Brain microvascular endothelial cell (primary cell): ENCODE data around the gene NOP16.

Source experiments
- DNase-seq: peaks from one replicate; pipeline ENCODE4 v3.0.0-alpha.2; 2020
- H3K27ac ChIP-seq: fragments of 250-450 bp; sonication (Bioruptor Pico); 2 replicates; pipeline ENCODE4 v1.5.1; 2020; ENCODE audit warnings: mild to moderate bottlenecking, moderate library complexity
- H3K27me3 ChIP-seq: fragments of 250-450 bp; sonication (Bioruptor Pico); replicated peaks from 2 replicates; pipeline ENCODE4 v1.5.1; 2020; ENCODE audit warnings: mild to moderate bottlenecking
- H3K36me3 ChIP-seq: fragments of 250-450 bp; sonication (Bioruptor Pico); replicated peaks from 2 replicates; pipeline ENCODE4 v1.5.1; 2020; ENCODE audit warnings: mild to moderate bottlenecking
- H3K4me3 ChIP-seq: 2 replicates; pipeline ENCODE4 v1.5.1; 2011; ENCODE audit warnings: low read depth, mild to moderate bottlenecking, control low read depth, low read length, moderate library complexity
- CTCF ChIP-seq: IDR thresholded peaks from 2 replicates; pipeline ENCODE4 v1.5.1; 2011; ENCODE audit warnings: low read depth, mild to moderate bottlenecking, moderate library complexity, low read length, control low read depth, inconsistent platforms; ENCODE audit errors: missing control alignments
- in situ Hi-C: cut with HindIII; loops from 2 replicates; pipeline ENCODE4 v1.10.0; 2017; ENCODE audit warnings: low sequenced_read_pairs, low pct_ligation_motif_present

NOP16 gene

GRCh38 chr5:176425791-176426190 lies 37.4 kb upstream of the NOP16 start:
- Histone ChIP-seq H3K27me3 (no peaks in the 10 kb centered on the region), H3K4me3 (no peak overlapping the region), H3K27ac (no peak overlapping the region), H3K36me3 (no peaks in the 10 kb centered on the region)
- in situ Hi-C loops, result no loop called here
- no peak for DNase-seq
- no peak for TF ChIP-seq CTCF

- in situ Hi-C loops, result no loop called here
- Histone ChIP-seq H3K4me3 (no peak overlapping the region), H3K36me3 (no peaks in the 10 kb centered on the region), H3K27me3 (no peaks in the 10 kb centered on the region), H3K27ac (no peak overlapping the region)
- no peak for TF ChIP-seq CTCF
- DNase-seq, result no peak
These were observed 36.7 kb upstream of the NOP16 start for GRCh38 chr5:176425138-176425537.

- in situ Hi-C loops, result no loop called here
- TF ChIP-seq CTCF, result no peak
These were observed 35.8 kb upstream of the NOP16 start for GRCh38 chr5:176424181-176424580.

GRCh38 chr5:176420972-176421544 lies 32.7 kb upstream of the NOP16 start:
- in situ Hi-C loops, result no loop called here
- TF ChIP-seq CTCF, result no peak
- H3K4me3 ChIP-seq, result no peak overlapping the region
- no peaks in the 10 kb centered on the region for H3K36me3 ChIP-seq
- H3K27ac ChIP-seq, result no peak overlapping the region
- DNase-seq, result no peak
- H3K27me3 ChIP-seq, result no peaks in the 10 kb centered on the region

More at GRCh38 chr5:176424181-176424580, 35.8 kb upstream of the NOP16 start:
- Histone ChIP-seq H3K27me3 (no peaks in the 10 kb centered on the region), H3K27ac (no peak overlapping the region), H3K36me3 (no peaks in the 10 kb centered on the region), H3K4me3 (no peak overlapping the region)
- no peak for DNase-seq

GRCh38 chr5:176420086-176420485 lies 31.7 kb upstream of the NOP16 start:
- Histone ChIP-seq H3K4me3 (no peak overlapping the region), H3K27ac (no peak overlapping the region), H3K27me3 (no peaks in the 10 kb centered on the region), H3K36me3 (no peaks in the 10 kb centered on the region)
- no peak for DNase-seq
- in situ Hi-C loops, result no loop called here
- no peak for TF ChIP-seq CTCF

- no peaks in the 10 kb centered on the region for H3K36me3 ChIP-seq
- no peak for TF ChIP-seq CTCF
- in situ Hi-C loops, result no loop called here
- DNase-seq, result no peak
- H3K4me3 ChIP-seq, result no peak overlapping the region
- no peaks in the 10 kb centered on the region for H3K27me3 ChIP-seq
- no peak overlapping the region for H3K27ac ChIP-seq
These were observed 29.9 kb upstream of the NOP16 start for GRCh38 chr5:176418251-176418650.
